Progenitor cell of endocrine pancreas (in vitro differentiated cells): ENCODE data around the gene ECT2. TPM values are rescaled to one million over a fixed set of nuclear protein-coding genes. Genes with fewer than 3 reads are reported as not detected.
"Not testable (repeated sequence)": the region's sequence is repeated elsewhere in the genome, so short reads cannot be mapped to it uniquely, and the experiment has no call there.

Source experiments
- DNase-seq: peaks from one replicate; pipeline ENCODE4 v3.0.0; 2021; ENCODE audit warnings: low spot score; ENCODE audit not compliant: unreplicated experiment
- H3K27ac Mint-ChIP-seq: 2 replicates; pipeline ENCODE4 v1.8.0; 2021; ENCODE audit warnings: mild to moderate bottlenecking, moderate library complexity, mixed read lengths
- H3K27me3 Mint-ChIP-seq: 2 replicates; pipeline ENCODE4 v1.8.0; 2021; ENCODE audit warnings: mixed read lengths
- H3K36me3 Mint-ChIP-seq: 2 replicates; pipeline ENCODE4 v1.8.0; 2022; ENCODE audit warnings: mixed read lengths; ENCODE audit not compliant: insufficient read depth
- H3K4me1 Mint-ChIP-seq: 2 replicates; pipeline ENCODE4 v1.8.0; 2021; ENCODE audit warnings: low read depth, mixed read lengths
- H3K4me3 Mint-ChIP-seq: 2 replicates; pipeline ENCODE4 v1.8.0; 2021; ENCODE audit warnings: low read depth, mild to moderate bottlenecking, moderate library complexity, mixed read lengths
- H3K9me3 Mint-ChIP-seq: 2 replicates; pipeline ENCODE4 v1.8.0; 2021; ENCODE audit warnings: low read depth, mixed read lengths
- total RNA-seq: library from RNA; stranded (reverse); gene quantifications from 2 replicates; pipeline ENCODE4 v1.2.1, GENCODE V29; 2021
- TF ChIP-seq, protein P1 (sequence below): fragments of 200-600 bp; sonication (generic); IDR thresholded peaks from one replicate; pipeline ENCODE4 v1.5.0; 2021; ENCODE audit warnings: antibody characterized with exemption, mild to moderate bottlenecking; ENCODE audit not compliant: unreplicated experiment

The ECT2 gene
- total RNA-seq, 1 donor from 2014 or later, result 45.4 TPM

DNA sequence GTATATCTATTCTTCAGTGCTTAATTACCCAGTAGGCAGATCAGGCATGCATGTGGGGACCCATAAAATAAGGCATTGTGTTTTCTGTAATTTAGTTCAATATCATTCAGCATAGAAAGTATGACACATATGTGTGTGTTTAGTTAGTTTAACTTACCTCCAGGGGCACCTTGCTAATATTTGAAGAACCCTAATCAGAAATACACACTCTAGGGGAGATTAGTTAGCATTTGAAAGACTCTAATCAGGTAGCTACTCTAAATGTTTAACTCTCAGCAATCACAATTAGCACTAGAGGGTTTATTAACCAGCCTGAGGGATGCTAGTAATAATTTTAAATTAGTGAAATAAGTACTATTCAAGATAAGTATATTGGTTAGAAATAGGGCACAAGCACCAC lies 104.5 kb downstream of the ECT2 start:
- TF ChIP-seq, protein P1, sequence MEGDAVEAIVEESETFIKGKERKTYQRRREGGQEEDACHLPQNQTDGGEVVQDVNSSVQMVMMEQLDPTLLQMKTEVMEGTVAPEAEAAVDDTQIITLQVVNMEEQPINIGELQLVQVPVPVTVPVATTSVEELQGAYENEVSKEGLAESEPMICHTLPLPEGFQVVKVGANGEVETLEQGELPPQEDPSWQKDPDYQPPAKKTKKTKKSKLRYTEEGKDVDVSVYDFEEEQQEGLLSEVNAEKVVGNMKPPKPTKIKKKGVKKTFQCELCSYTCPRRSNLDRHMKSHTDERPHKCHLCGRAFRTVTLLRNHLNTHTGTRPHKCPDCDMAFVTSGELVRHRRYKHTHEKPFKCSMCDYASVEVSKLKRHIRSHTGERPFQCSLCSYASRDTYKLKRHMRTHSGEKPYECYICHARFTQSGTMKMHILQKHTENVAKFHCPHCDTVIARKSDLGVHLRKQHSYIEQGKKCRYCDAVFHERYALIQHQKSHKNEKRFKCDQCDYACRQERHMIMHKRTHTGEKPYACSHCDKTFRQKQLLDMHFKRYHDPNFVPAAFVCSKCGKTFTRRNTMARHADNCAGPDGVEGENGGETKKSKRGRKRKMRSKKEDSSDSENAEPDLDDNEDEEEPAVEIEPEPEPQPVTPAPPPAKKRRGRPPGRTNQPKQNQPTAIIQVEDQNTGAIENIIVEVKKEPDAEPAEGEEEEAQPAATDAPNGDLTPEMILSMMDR, result no peak
- Mint-ChIP-seq H3K27me3 (peaks cover 3% of the 10 kb centered on the region), H3K27ac (no peak overlapping the region), H3K4me1 (peaks cover 13% of the 10 kb centered on the region), H3K9me3 (peaks cover 4% of the 10 kb centered on the region), H3K4me3 (no peak overlapping the region), H3K36me3 (no peaks in the 10 kb centered on the region)
- no peak for DNase-seq

DNA sequence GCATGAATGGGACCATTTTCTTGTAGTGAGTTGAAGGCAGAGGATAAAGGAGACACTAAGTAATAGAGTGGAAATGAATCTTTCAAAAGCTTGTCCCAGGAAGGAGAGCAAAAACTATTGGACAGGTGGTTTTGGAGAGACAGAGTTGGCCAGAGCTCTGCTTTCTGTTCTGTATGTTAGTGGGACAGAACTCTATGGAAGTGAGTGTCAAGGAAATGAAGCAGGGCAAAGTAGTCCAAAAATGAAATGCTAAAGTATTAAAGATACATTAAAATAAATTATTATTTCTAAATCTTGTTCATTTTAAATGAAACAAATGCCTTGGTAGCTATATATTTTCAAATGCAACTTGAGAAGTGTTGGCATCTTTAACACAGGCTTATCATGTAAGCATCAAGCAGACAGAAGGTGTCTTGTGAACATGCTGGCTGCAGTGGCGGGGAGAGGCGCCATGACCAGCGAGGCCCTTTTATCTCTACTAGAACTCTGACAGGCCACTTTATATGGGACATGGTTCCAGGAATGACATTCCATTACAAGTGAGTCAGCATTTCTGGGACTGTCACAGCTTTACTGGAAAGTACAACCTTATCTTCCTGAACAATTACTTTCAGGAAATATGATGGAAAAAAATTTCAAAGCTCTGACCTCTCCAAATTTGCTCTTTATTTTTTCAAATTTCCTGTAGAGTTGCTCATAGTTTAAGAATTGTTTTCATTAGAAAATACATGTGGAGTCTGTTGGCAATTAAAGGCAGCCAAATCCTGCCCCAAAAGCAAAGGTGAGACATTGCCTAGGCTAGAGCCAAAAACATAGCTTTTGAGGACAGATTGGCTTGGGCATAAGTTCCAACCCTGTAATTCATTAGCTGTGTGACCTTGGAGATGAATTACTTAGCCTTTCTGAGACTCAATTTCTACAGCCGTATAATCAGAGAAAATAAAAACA lies 106.5 kb downstream of the ECT2 start:
- Mint-ChIP-seq H3K27me3 (peaks cover 3% of the 10 kb centered on the region), H3K4me3 (no peak overlapping the region), H3K36me3 (no peaks in the 10 kb centered on the region), H3K9me3 (no peaks in the 10 kb centered on the region), H3K27ac (no peak overlapping the region), H3K4me1 (peaks cover 10% of the 10 kb centered on the region)
- TF ChIP-seq, protein P1, result no peak
- DNase-seq, result no peak

DNA sequence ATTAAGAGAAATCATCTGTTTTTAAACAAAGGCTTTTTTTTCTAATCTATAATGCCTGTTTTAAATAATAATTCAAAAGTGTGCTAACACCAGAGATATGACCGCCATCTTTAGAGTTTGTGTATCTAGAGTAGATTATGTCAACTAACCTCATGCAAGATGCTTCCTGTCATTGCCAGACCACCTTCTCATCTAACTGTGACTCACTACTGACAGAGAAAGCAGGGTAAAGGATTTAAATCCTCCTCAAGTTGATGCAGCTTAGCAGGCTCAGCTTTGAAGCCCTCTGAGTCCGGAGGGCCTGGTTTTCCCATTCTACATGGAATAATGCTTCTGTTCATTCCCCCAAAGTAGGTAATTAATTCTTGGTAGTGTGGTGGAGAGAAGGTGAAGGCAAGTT lies 108.5 kb downstream of the ECT2 start:
- DNase-seq, result no peak

DNA sequence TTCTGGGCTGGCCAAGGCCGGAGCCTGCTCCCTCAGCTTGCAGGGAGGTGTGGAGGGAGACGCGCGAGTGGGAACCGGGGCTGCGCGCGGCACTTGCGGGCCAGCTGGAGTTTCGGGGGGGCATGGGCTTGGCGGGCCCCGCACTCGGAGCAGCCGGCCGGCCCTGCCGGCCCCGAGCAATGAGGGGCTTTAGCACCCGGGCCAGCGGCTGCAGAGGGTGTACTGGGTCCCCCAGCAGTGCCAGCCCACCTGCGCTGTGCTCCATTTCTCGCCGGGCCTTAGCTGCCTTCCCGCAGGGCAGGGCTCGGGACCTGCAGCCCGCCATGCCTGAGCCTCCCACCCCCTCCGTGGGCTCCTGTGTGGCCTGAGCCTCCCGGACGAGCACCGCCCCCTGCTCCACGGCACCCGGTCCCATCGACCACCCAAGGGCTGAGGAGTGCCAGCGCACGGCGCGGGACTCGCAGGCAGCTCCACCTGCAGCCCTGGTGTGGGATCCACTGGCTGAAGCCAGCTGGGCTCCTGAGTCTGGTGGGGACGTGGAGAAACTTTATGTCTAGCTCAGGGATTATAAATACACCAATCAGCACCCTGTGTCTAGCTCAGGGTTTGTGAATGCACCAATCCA lies 116.3 kb downstream of the ECT2 start:
- not testable (repeated sequence) for H3K36me3 Mint-ChIP-seq, H3K27ac Mint-ChIP-seq, H3K4me3 Mint-ChIP-seq, H3K4me1 Mint-ChIP-seq, H3K27me3 Mint-ChIP-seq, DNase-seq
- H3K9me3 Mint-ChIP-seq, result peaks cover 13% of the 10 kb centered on the region

More for the DNA sequence above, 108.5 kb downstream of the ECT2 start:
- TF ChIP-seq, protein P1, result no peak
- Mint-ChIP-seq H3K27ac (no peak overlapping the region), H3K4me3 (no peak overlapping the region), H3K4me1 (peaks cover 10% of the 10 kb centered on the region), H3K27me3 (peaks cover 3% of the 10 kb centered on the region), H3K9me3 (no peaks in the 10 kb centered on the region), H3K36me3 (no peaks in the 10 kb centered on the region)

DNA sequence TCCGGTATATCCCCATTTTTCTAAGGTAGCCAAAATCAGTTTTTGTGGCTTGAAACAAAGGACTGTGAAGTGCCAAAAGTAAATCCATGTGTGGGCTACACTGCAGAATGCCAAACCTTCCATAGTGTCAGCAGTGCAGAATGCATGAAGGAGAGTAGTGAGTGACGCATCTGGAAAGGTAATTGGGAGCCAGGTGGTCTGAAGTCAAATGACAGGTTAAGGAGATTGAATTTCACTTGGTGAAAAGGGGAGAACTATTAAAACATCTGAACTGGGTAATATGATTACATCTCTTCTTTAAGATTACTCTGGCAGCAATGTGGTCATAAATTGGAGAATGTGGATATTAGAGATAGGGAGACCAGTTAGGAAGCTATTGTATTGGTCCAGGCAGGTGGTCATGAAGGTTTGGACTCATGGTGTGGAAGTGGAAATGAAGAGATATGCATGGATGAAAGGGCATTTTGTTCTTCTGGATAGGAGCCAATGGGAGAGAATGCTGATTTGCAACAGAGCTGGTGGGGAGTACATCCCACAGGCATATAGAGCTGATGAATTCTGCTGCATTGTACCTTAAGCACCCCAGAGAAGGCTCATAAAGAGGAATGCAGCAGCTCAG lies 118.2 kb downstream of the ECT2 start:
- H3K9me3 Mint-ChIP-seq, result peaks cover 13% of the 10 kb centered on the region
- H3K4me1 Mint-ChIP-seq, result peaks cover 3% of the 10 kb centered on the region
- TF ChIP-seq, protein P1, result no peak
- H3K36me3 Mint-ChIP-seq, result no peaks in the 10 kb centered on the region
- no peak for DNase-seq
- no peaks in the 10 kb centered on the region for H3K27me3 Mint-ChIP-seq
- H3K27ac Mint-ChIP-seq, result no peak overlapping the region
- H3K4me3 Mint-ChIP-seq, result no peak overlapping the region
